ENCODE data around the gene ADGRV1.

- no peak for TF ChIP-seq CTCF (IDR thresholded peaks at IDR 0.05; ENCODE audit: low read depth, low read length, poor library complexity, severe bottlenecking)
- no peak for TF ChIP-seq EZH2phosphoT487 (IDR thresholded peaks at IDR 0.05; ENCODE audit: borderline replicate concordance, low read length)
These were observed 17.1 kb downstream of the ADGRV1 start for GRCh38 chr5:90575712-90576111.

Data from DOHH2 (cell line).